AG09309 (cell line): ENCODE measurements around the gene TTF1.

Source experiments
- DNase-seq: peaks from one replicate; pipeline ENCODE4 v3.0.0-alpha.2; 2010; ENCODE audit warnings: low read depth
- H3K4me3 ChIP-seq: 2 replicates; pipeline ENCODE4 v1.5.1; 2011; ENCODE audit warnings: mild to moderate bottlenecking, low read depth, low read length, moderate library complexity; ENCODE audit not compliant: control insufficient read depth
- TF ChIP-seq, protein P1 (sequence below): IDR thresholded peaks from 2 replicates; pipeline ENCODE4 v1.5.1; 2011; ENCODE audit warnings: mild to moderate bottlenecking, low read depth, low read length, inconsistent platforms; ENCODE audit not compliant: insufficient read depth, control insufficient read depth; ENCODE audit errors: missing control alignments

The TTF1 gene

GRCh38 chr9:132364068-132364467, 42.6 kb downstream of the TTF1 start:
- TF ChIP-seq, protein P1, sequence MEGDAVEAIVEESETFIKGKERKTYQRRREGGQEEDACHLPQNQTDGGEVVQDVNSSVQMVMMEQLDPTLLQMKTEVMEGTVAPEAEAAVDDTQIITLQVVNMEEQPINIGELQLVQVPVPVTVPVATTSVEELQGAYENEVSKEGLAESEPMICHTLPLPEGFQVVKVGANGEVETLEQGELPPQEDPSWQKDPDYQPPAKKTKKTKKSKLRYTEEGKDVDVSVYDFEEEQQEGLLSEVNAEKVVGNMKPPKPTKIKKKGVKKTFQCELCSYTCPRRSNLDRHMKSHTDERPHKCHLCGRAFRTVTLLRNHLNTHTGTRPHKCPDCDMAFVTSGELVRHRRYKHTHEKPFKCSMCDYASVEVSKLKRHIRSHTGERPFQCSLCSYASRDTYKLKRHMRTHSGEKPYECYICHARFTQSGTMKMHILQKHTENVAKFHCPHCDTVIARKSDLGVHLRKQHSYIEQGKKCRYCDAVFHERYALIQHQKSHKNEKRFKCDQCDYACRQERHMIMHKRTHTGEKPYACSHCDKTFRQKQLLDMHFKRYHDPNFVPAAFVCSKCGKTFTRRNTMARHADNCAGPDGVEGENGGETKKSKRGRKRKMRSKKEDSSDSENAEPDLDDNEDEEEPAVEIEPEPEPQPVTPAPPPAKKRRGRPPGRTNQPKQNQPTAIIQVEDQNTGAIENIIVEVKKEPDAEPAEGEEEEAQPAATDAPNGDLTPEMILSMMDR = no peak
- no peak for DNase-seq
- no peak overlapping the region for H3K4me3 ChIP-seq

DNA sequence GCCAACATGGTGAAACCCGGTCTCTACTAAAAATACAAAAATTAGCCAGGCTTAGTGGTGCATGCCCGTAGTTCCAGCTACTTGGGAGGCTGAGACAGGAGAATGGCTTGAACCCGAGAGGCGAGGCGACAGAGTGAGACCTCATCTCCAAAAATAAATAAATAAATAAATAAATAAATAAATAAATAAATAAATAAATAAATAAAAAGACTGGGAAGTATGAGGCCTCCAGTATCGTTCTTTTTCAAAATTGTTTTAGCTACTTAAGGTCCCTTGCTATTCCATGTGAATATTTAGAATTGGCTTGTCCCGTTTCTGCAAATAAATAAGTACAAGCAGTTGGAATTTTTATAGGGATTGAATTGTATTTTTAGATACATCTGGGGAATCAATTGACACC, 48.9 kb downstream of the TTF1 start:
- TF ChIP-seq, protein P1 = no peak
- H3K4me3 ChIP-seq = no peak overlapping the region
- no peak for DNase-seq

DNA sequence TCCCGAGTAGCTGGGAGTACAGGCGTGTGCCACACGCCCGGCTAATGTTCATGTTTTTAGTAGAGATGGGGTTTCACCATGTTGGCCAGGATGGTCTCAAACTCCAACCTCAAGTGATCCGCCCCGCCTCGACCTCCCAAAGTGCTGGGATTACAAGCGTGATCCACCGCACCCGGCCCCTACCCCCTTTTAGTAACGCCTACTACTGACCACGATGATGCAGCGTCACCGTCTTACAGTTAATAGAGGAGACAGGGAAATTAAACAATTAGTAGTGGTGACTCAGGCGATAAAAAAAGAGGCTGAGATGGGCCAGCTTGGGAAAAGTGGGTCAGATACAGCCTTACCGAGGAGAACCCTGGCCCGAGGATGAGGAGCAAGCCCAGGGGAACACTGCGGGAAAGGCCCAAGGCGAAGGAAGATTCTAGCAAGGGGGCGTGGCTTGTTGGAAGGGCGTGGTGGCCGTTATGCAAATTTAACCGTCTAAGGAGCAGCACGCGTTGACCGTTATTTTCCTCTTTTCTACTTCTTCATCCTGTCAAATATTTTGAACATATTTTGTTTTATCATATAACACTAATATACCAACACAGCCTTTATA, 50.2 kb downstream of the TTF1 start:
- TF ChIP-seq, protein P1 = no peak
- H3K4me3 ChIP-seq = no peak overlapping the region
- no peak for DNase-seq

GRCh38 chr9:132354637-132355355, 51.8 kb downstream of the TTF1 start, which contains the start of gene SETX:
Gene SETX, minus strand, starts transcription at chr9:132354986. Its CDS starts 5,558 bp downstream, at chr9:132349428.
- DNase-seq = peak; percentile 81
- TF ChIP-seq, protein P1 = no peak
- peak within 1 kb of the TSS; percentile 85 for H3K4me3 ChIP-seq

GRCh38 chr9:132351404-132352045, 55.1 kb downstream of the TTF1 start:
- no peak overlapping the region for H3K4me3 ChIP-seq
- no peak for DNase-seq
- TF ChIP-seq, protein P1 = no peak

DNA sequence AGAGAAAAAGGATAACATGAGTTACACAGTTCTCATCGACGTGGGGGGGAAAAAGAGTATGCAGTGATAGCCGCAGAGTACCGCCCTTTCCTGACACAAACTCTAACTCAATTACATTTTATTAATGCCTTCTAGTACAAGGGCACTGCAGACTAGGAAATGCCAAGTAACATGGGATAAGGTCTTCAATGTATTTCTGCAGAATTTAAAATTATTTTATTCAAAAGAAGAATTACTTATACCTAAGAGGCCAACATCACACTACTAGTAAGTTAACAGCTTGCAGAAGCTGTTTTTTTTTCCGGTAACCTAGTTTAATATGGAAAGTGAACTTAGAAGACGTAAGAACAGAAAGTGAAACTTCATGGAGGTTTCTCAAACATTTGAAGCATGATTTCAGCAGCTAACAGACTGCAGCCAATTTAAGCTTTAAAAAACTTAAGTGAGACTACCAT, 55.8 kb downstream of the TTF1 start:
- no peak for DNase-seq
- H3K4me3 ChIP-seq = no peak overlapping the region
- TF ChIP-seq, protein P1 = no peak
